COLO829 (cell line): Measurements from ENCODE around the gene MBTD1.
A peak's percentile ranks its signal among the peaks of the same experiment; 100 is the strongest.

ENCODE experiments used
- DNase-seq: peaks from one replicate; pipeline ENCODE4 v3.0.0; 2012; ENCODE audit warnings: low spot score

The MBTD1 gene

DNA sequence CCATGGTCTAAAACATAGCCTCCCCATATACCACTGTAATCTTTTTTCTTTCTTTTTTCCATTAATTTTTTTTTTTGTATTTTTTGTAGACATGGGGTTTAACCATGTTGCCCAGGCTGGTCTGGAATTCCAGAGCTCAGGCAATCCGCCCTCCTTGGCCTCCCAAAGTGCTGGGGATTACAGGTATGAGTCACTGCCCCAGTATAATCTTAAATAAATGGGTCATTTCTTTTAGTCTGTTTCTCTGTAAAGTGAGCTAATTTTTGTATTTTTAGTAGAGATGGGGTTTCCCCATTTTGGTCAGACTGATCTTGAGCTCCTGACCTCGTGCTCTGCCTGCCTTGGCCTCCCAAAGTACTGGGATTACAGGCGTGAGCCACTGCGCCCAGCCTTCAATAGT, 112.2 kb downstream of the MBTD1 start:
- DNase-seq = no peak

- peak; percentile 87 for DNase-seq
These were observed 115.4 kb downstream of the MBTD1 start for GRCh38 chr17:51144266-51145022.

DNA sequence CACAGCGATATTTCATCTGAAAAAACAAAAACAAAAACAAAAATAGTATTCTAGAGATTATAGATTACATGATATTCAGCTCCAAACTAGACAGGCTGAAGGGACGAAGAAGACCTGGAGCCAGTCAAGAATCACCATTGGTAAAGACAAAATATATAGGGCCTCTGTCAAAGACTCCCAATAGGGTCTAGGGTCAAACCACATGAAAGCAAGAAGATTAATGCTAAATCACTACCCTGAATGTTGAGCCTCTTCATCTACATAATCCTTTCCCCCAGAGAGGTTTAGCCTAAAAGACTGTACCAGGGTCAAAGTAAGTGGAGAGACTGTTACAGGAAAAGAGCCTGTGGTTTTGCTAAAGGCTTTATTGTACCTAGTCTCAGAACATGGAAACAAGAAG, 117.3 kb downstream of the MBTD1 start:
- DNase-seq = no peak

- DNase-seq = no peak
These were observed 123.9 kb downstream of the MBTD1 start for GRCh38 chr17:51135956-51136355.

- no peak for DNase-seq
These were observed 126.5 kb downstream of the MBTD1 start for GRCh38 chr17:51133365-51133764.

DNA sequence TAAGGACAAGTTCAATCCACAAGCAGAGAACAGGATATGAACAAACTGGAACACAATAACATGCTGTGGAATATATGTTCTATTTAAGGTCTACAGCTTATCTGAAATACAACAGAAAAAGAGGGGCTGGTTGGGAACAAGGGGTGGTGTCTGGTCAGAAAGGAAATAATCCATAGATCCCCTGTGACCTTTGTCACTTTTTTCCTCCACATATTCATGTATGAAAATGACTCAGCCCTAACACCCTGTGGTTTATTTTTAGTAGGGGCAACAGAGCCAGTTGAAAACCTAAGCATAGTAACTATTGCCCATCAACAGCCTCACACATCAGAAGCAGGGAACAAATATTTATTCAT, 126.9 kb downstream of the MBTD1 start:
- no peak for DNase-seq

- no peak for DNase-seq
These were observed 131.8 kb downstream of the MBTD1 start for GRCh38 chr17:51128076-51128475.
